Peyer's patch (tissue), 4 donors: Measurements from ENCODE around the gene COL16A1.

ENCODE experiments used
- POLR2A ChIP-seq, 2 donors: fragments of 450-650 bp; IDR thresholded peaks; one replicate each; pipeline ENCODE4 v1.5.1; 2017; ENCODE audit warnings: antibody characterized with exemption in 2 of 2, mild to moderate bottlenecking in 2 of 2, moderate library complexity in 2 of 2
- TF ChIP-seq, protein P1 (sequence below), 6 experiments: fragments of 450-650 bp in 4 of 6; fragments of 200-600 bp in 2 of 6; sonication (generic) in 1 of 6; IDR thresholded peaks; one replicate each; pipeline ENCODE4 v1.5.1; 2017 to 2019; ENCODE audit warnings: antibody characterized with exemption in 6 of 6, mild to moderate bottlenecking in 3 of 6, moderate library complexity in 1 of 6

DNA sequence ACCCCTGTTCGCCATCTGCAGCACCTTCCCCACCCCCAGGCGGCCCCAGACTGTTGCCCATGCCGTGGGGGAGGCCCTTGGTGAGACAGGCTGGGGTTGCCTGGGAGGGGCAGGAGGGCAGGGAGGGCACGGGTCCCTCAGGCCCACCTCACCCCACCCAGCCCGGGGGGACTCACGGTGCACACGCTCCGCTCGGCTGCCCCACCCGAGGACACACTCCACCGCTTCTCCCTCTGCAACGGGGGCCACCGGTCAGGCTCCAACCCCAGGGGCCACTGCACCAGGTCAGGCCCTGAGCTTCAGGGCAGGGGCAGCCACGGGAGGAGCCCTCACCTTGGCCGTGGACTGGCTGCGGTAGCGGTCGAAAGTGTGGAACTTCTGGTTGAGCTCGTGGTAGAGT, 24.0 kb upstream of the COL16A1 start:
- TF ChIP-seq, protein P1, sequence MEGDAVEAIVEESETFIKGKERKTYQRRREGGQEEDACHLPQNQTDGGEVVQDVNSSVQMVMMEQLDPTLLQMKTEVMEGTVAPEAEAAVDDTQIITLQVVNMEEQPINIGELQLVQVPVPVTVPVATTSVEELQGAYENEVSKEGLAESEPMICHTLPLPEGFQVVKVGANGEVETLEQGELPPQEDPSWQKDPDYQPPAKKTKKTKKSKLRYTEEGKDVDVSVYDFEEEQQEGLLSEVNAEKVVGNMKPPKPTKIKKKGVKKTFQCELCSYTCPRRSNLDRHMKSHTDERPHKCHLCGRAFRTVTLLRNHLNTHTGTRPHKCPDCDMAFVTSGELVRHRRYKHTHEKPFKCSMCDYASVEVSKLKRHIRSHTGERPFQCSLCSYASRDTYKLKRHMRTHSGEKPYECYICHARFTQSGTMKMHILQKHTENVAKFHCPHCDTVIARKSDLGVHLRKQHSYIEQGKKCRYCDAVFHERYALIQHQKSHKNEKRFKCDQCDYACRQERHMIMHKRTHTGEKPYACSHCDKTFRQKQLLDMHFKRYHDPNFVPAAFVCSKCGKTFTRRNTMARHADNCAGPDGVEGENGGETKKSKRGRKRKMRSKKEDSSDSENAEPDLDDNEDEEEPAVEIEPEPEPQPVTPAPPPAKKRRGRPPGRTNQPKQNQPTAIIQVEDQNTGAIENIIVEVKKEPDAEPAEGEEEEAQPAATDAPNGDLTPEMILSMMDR (IDR thresholded peaks at IDR 0.05), result no peak
- TF ChIP-seq POLR2A (IDR thresholded peaks at IDR 0.05), result no peak
